ENCODE measurements around the gene LRCH1.

Gene LRCH1

GRCh38 chr13:46796129-46796514 is 243.2 kb downstream of the LRCH1 start:
- H3K4me1 ChIP-seq (ENCODE audit: control insufficient read depth in 2 of 2, insufficient read depth in 1 of 2, low read depth in 1 of 2, low read length in 2 of 2) = peaks cover 2 to 7% of the 10 kb centered on the region in 2 donors
- peak overlapping the region; percentile 98 for H3K23ac ChIP-seq (ENCODE audit: low read depth, low read length, poor library complexity)
- H2BK12ac ChIP-seq (ENCODE audit: low read length) = no peak overlapping the region
- no peaks in the 10 kb centered on the region for H3K79me1 ChIP-seq (ENCODE audit: low read depth, low read length)
- H2BK120ac ChIP-seq (ENCODE audit: low read depth, low read length) = no peak overlapping the region
- peaks cover 0 to 41% of the 10 kb centered on the region in 2 donors for H3K36me3 ChIP-seq (replicated peaks in 1 of 2; ENCODE audit: control insufficient read depth in 2 of 2, insufficient read depth in 2 of 2, low read length in 2 of 2)
- H4K91ac ChIP-seq (ENCODE audit: low read depth, low read length, poor library complexity) = peak overlapping the region; percentile 94
- no peak overlapping the region for H2BK15ac ChIP-seq (ENCODE audit: low read length)
- H2AFZ ChIP-seq (ENCODE audit: low read length) = peak overlapping the region; percentile 95
- no peak overlapping the region for H3K14ac ChIP-seq (ENCODE audit: low read length)
- H3K4me3 ChIP-seq (ENCODE audit: low read length in 2 of 2) = peak overlapping the region; percentile 87 to 91
- H2AK5ac ChIP-seq (ENCODE audit: low read depth, low read length) = peak overlapping the region; percentile 14
- H3K27me3 ChIP-seq (ENCODE audit: control insufficient read depth in 3 of 3, insufficient read depth in 3 of 3, low read depth in 1 of 3, low read length in 3 of 3) = peaks cover 0 to 3% (median 0%) of the 10 kb centered on the region in 3 experiments
- H3K18ac ChIP-seq (ENCODE audit: low read length) = no peak overlapping the region
- H3K4me2 ChIP-seq (ENCODE audit: insufficient read depth, low read length, poor library complexity, severe bottlenecking) = peak overlapping the region; percentile 82
- peak overlapping the region; percentile 99 for H3K9ac ChIP-seq (ENCODE audit: low read depth, low read length, poor library complexity)
- H3K9me3 ChIP-seq (replicated peaks in 1 of 2; ENCODE audit: control insufficient read depth in 2 of 2, insufficient read depth in 1 of 2, low read depth in 1 of 2, low read length in 2 of 2) = no peaks in the 10 kb centered on the region
- no peak overlapping the region for H4K8ac ChIP-seq (ENCODE audit: low read depth, low read length)
- H3K27ac ChIP-seq (replicated peaks; ENCODE audit: low read length) = no peak overlapping the region
- no CpG with 5 or more reads among the region's 5 CpGs for WGBS, 2 donors (ENCODE audit: extremely low coverage in 2 of 2, insufficient read length in 2 of 2, insufficient replicate concordance in 1 of 2)
- H2BK5ac ChIP-seq (ENCODE audit: low read length) = peak overlapping the region; percentile 96
- H3K4ac ChIP-seq (ENCODE audit: low read length) = no peak overlapping the region
- no peak for DNase-seq (ENCODE audit: low spot score)

- Histone ChIP-seq H3K9ac (ENCODE audit: low read depth, low read length, poor library complexity) (peak within 1 kb of the TSS; percentile 99), H3K4ac (ENCODE audit: low read length) (peak within 1 kb of the TSS; percentile 87), H3K18ac (ENCODE audit: low read length) (peak within 1 kb of the TSS; percentile 100), H4K8ac (ENCODE audit: low read depth, low read length) (peak within 1 kb of the TSS; percentile 88), H2BK15ac (ENCODE audit: low read length) (peak within 1 kb of the TSS; percentile 71), H3K27ac (replicated peaks; ENCODE audit: low read length) (peak within 1 kb of the TSS; percentile 81), H3K23ac (ENCODE audit: low read depth, low read length, poor library complexity) (peak within 1 kb of the TSS; percentile 98), H3K14ac (ENCODE audit: low read length) (peak within 1 kb of the TSS; percentile 90), H2AFZ (ENCODE audit: low read length) (peak within 1 kb of the TSS; percentile 95), H2BK12ac (ENCODE audit: low read length) (no peak within 1 kb of the TSS), H3K79me1 (ENCODE audit: low read depth, low read length) (no peaks in the 10 kb centered on the region), H2AK5ac (ENCODE audit: low read depth, low read length) (peak within 1 kb of the TSS; percentile 14), H3K4me1 (ENCODE audit: control insufficient read depth in 2 of 2, insufficient read depth in 1 of 2, low read depth in 1 of 2, low read length in 2 of 2) (peaks cover 2 to 7% of the 10 kb centered on the region in 2 donors), H3K4me3 (ENCODE audit: low read length in 2 of 2) (peak within 1 kb of the TSS; percentile 87 to 91), H3K4me2 (ENCODE audit: insufficient read depth, low read length, poor library complexity, severe bottlenecking) (peak within 1 kb of the TSS; percentile 82), H3K9me3 (replicated peaks in 1 of 2; ENCODE audit: control insufficient read depth in 2 of 2, insufficient read depth in 1 of 2, low read depth in 1 of 2, low read length in 2 of 2) (no peaks in the 10 kb centered on the region), H2BK5ac (ENCODE audit: low read length) (peak within 1 kb of the TSS; percentile 96), H3K36me3 (replicated peaks in 1 of 2; ENCODE audit: control insufficient read depth in 2 of 2, insufficient read depth in 2 of 2, low read length in 2 of 2) (peaks cover 0 to 34% of the 10 kb centered on the region in 2 donors), H4K91ac (ENCODE audit: low read depth, low read length, poor library complexity) (peak within 1 kb of the TSS; percentile 94), H3K27me3 (ENCODE audit: control insufficient read depth in 3 of 3, insufficient read depth in 3 of 3, low read depth in 1 of 3, low read length in 3 of 3) (peaks cover 0 to 3% (median 0%) of the 10 kb centered on the region in 3 experiments), H2BK120ac (ENCODE audit: low read depth, low read length) (no peak within 1 kb of the TSS)
- no CpG with 5 or more reads among the region's 77 CpGs for WGBS, 2 donors (ENCODE audit: extremely low coverage in 2 of 2, insufficient read length in 2 of 2, insufficient replicate concordance in 1 of 2)
- DNase-seq (ENCODE audit: low spot score) = peak; percentile 73
These were observed 243.8 kb downstream of the LRCH1 start, which contains the start of gene ESD for GRCh38 chr13:46796515-46797474. Gene ESD, minus strand, starts transcription at chr13:46797161. Its CDS starts 5,748 bp downstream, at chr13:46791413.

- no peak for DNase-seq (ENCODE audit: low spot score)
- Histone ChIP-seq H3K27ac (replicated peaks; ENCODE audit: low read length) (peak overlapping the region; percentile 53), H3K9me3 (replicated peaks in 1 of 2; ENCODE audit: control insufficient read depth in 2 of 2, insufficient read depth in 1 of 2, low read depth in 1 of 2, low read length in 2 of 2) (no peaks in the 10 kb centered on the region), H3K4me2 (ENCODE audit: insufficient read depth, low read length, poor library complexity, severe bottlenecking) (peak overlapping the region; percentile 43), H3K23ac (ENCODE audit: low read depth, low read length, poor library complexity) (no peak overlapping the region), H4K91ac (ENCODE audit: low read depth, low read length, poor library complexity) (no peak overlapping the region), H3K4me3 (ENCODE audit: low read length in 2 of 2) (peak overlapping the region in 1 of 2 donors; percentile 91), H4K8ac (ENCODE audit: low read depth, low read length) (no peak overlapping the region), H2AK5ac (ENCODE audit: low read depth, low read length) (no peak overlapping the region), H2BK12ac (ENCODE audit: low read length) (no peak overlapping the region), H3K4me1 (ENCODE audit: control insufficient read depth in 2 of 2, insufficient read depth in 1 of 2, low read depth in 1 of 2, low read length in 2 of 2) (peaks cover 2 to 7% of the 10 kb centered on the region in 2 donors), H3K79me1 (ENCODE audit: low read depth, low read length) (no peaks in the 10 kb centered on the region), H2BK15ac (ENCODE audit: low read length) (no peak overlapping the region), H3K14ac (ENCODE audit: low read length) (no peak overlapping the region), H3K18ac (ENCODE audit: low read length) (peak overlapping the region; percentile 92), H2BK120ac (ENCODE audit: low read depth, low read length) (no peak overlapping the region), H2BK5ac (ENCODE audit: low read length) (no peak overlapping the region), H3K27me3 (ENCODE audit: control insufficient read depth in 3 of 3, insufficient read depth in 3 of 3, low read depth in 1 of 3, low read length in 3 of 3) (peaks cover 0 to 7% (median 0%) of the 10 kb centered on the region in 3 experiments), H3K36me3 (replicated peaks in 1 of 2; ENCODE audit: control insufficient read depth in 2 of 2, insufficient read depth in 2 of 2, low read length in 2 of 2) (peaks cover 0 to 26% of the 10 kb centered on the region in 2 donors), H3K9ac (ENCODE audit: low read depth, low read length, poor library complexity) (no peak overlapping the region), H2AFZ (ENCODE audit: low read length) (peak overlapping the region; percentile 95), H3K4ac (ENCODE audit: low read length) (no peak overlapping the region)
- WGBS, 2 donors (ENCODE audit: extremely low coverage in 2 of 2, insufficient read length in 2 of 2, insufficient replicate concordance in 1 of 2) = no CpG with 5 or more reads among the region's 9 CpGs
These were observed 244.7 kb downstream of the LRCH1 start for GRCh38 chr13:46797501-46798237.

All from neuronal stem cell (in vitro differentiated cells).